IPS DF 6.9 (cell line): ENCODE results near the gene NAV3.

Experiments
- DNase-seq: peaks from one replicate; pipeline ENCODE4 v3.0.0-alpha.2; 2013; ENCODE audit warnings: low read depth, low spot score
- H3K27ac ChIP-seq: one replicate; pipeline ENCODE4 v1.5.1; 2013; ENCODE audit warnings: low read length, control low read depth
- H3K27me3 ChIP-seq: 2 replicates; pipeline ENCODE4 v1.6.1; 2013; ENCODE audit warnings: mild to moderate bottlenecking, low read length; ENCODE audit not compliant: control insufficient read depth, insufficient read depth
- H3K36me3 ChIP-seq: 2 replicates; pipeline ENCODE4 v1.6.1; 2013; ENCODE audit warnings: low read length; ENCODE audit not compliant: control insufficient read depth, insufficient read depth
- H3K4me1 ChIP-seq: 2 replicates; pipeline ENCODE4 v1.6.1; 2013; ENCODE audit warnings: low read length; ENCODE audit not compliant: control insufficient read depth, insufficient read depth
- H3K4me3 ChIP-seq: 2 replicates; pipeline ENCODE4 v1.5.1; 2013; ENCODE audit warnings: mild to moderate bottlenecking, low read length
- H3K9me3 ChIP-seq: 2 replicates; pipeline ENCODE4 v1.6.1; 2013; ENCODE audit warnings: low read length, inconsistent platforms; ENCODE audit not compliant: control insufficient read depth, insufficient read depth
- WGBS: extraction: QIAGEN DNeasy Blood & Tissue Kit; methylation state at CpG from one replicate; pipeline ENCODE4 v1.1.7; 2013; ENCODE audit warnings: mixed read lengths, missing lambda C conversion rate; ENCODE audit not compliant: insufficient read length, insufficient coverage; 5-methylcytosine and 5-hydroxymethylcytosine counted together

The NAV3 gene, protein sequence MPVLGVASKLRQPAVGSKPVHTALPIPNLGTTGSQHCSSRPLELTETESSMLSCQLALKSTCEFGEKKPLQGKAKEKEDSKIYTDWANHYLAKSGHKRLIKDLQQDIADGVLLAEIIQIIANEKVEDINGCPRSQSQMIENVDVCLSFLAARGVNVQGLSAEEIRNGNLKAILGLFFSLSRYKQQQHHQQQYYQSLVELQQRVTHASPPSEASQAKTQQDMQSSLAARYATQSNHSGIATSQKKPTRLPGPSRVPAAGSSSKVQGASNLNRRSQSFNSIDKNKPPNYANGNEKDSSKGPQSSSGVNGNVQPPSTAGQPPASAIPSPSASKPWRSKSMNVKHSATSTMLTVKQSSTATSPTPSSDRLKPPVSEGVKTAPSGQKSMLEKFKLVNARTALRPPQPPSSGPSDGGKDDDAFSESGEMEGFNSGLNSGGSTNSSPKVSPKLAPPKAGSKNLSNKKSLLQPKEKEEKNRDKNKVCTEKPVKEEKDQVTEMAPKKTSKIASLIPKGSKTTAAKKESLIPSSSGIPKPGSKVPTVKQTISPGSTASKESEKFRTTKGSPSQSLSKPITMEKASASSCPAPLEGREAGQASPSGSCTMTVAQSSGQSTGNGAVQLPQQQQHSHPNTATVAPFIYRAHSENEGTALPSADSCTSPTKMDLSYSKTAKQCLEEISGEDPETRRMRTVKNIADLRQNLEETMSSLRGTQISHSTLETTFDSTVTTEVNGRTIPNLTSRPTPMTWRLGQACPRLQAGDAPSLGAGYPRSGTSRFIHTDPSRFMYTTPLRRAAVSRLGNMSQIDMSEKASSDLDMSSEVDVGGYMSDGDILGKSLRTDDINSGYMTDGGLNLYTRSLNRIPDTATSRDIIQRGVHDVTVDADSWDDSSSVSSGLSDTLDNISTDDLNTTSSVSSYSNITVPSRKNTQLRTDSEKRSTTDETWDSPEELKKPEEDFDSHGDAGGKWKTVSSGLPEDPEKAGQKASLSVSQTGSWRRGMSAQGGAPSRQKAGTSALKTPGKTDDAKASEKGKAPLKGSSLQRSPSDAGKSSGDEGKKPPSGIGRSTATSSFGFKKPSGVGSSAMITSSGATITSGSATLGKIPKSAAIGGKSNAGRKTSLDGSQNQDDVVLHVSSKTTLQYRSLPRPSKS (N-terminal part only)

GRCh38 chr12:77830583-77831351 is at the start of gene NAV3:
Gene NAV3, plus strand, starts transcription at chr12:77830894. Its CDS starts 568 bp downstream, at chr12:77831462.
- H3K36me3 ChIP-seq = no peaks in the 10 kb centered on the region
- no peaks in the 10 kb centered on the region for H3K4me1 ChIP-seq
- no peaks in the 10 kb centered on the region for H3K27me3 ChIP-seq
- no CpG with 5 or more reads among the region's 3 CpGs for WGBS
- no peak within 1 kb of the TSS for H3K27ac ChIP-seq
- DNase-seq = no peak
- H3K9me3 ChIP-seq = no peaks in the 10 kb centered on the region
- no peak within 1 kb of the TSS for H3K4me3 ChIP-seq

DNA sequence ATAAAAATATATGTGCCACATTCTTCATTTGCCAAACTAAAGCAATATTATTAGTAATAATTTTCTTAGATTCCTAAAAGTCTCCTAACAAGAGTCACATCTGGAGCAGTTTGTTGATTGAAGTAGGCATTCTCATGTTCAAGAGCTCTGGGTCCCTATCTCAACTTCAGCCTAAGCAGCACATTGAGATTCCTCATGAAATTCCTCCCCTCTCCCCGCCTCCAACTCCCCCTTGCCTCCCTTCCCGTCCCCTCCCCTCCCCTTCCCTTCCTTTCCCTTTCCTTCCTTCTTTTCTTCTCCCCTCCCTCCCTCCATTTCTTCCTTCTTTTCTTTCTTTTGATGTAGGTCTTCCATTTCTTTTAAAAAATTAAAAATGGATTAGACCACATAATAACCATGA is 48.7 kb upstream of the NAV3 start:
- H3K27ac ChIP-seq = no peak overlapping the region
- no CpG with 5 or more reads among the region's 2 CpGs for WGBS
- no peaks in the 10 kb centered on the region; the same call in 1 of the 2 replicates for H3K4me1 ChIP-seq
- no peaks in the 10 kb centered on the region for H3K27me3 ChIP-seq
- H3K36me3 ChIP-seq = no peaks in the 10 kb centered on the region
- peak; percentile 37 for DNase-seq
- H3K9me3 ChIP-seq = no peaks in the 10 kb centered on the region
- no peak overlapping the region for H3K4me3 ChIP-seq

- Histone ChIP-seq H3K4me1 (no peaks in the 10 kb centered on the region; the same call in 1 of the 2 replicates), H3K4me3 (no peak overlapping the region), H3K27me3 (no peaks in the 10 kb centered on the region), H3K9me3 (no peaks in the 10 kb centered on the region), H3K27ac (no peak overlapping the region), H3K36me3 (no peaks in the 10 kb centered on the region)
- no peak for DNase-seq
- no CpG with 5 or more reads among the region's 1 CpG for WGBS
These were observed 47.9 kb upstream of the NAV3 start for GRCh38 chr12:77782766-77783165.

DNA sequence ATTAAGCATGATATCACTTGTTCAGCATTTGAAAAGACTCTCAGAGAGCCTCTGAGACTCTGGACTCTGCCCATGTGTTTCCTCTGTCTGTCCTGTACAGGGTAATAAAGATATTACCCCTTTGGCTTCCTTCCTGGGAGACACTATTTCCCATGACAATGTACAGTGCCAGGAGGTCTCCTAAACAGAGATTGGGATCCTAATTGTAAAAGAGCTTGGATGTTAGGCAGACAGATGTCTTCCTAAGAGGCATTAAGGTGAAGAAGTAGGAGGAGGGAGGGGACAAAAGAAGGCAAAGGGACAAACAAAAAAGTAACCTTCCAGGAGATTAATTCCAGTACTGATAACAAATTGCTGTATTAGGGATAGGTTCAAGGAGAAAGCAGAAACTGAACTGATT is 45.5 kb upstream of the NAV3 start:
- no peaks in the 10 kb centered on the region for H3K36me3 ChIP-seq
- no peak for DNase-seq
- H3K9me3 ChIP-seq = no peaks in the 10 kb centered on the region
- H3K4me1 ChIP-seq = peaks cover 1% of the 10 kb centered on the region; the same call in 1 of the 2 replicates
- no peak overlapping the region for H3K27ac ChIP-seq
- H3K4me3 ChIP-seq = no peak overlapping the region
- H3K27me3 ChIP-seq = no peaks in the 10 kb centered on the region

GRCh38 chr12:77786675-77787074 is 44.0 kb upstream of the NAV3 start:
- Histone ChIP-seq H3K4me1 (peaks cover 1% of the 10 kb centered on the region; the same call in 1 of the 2 replicates), H3K27ac (no peak overlapping the region), H3K36me3 (no peaks in the 10 kb centered on the region), H3K4me3 (no peak overlapping the region), H3K27me3 (no peaks in the 10 kb centered on the region), H3K9me3 (no peaks in the 10 kb centered on the region)
- no peak for DNase-seq
- WGBS = 100% methylated on average over 1 of the region's 5 CpGs

- WGBS = 100% methylated on average over 1 of the region's 7 CpGs
- H3K4me3 ChIP-seq = no peak overlapping the region
These were observed 42.2 kb upstream of the NAV3 start for GRCh38 chr12:77788231-77789168.

GRCh38 chr12:77795699-77796098 is 35.0 kb upstream of the NAV3 start:
- H3K9me3 ChIP-seq = no peaks in the 10 kb centered on the region
- no peak overlapping the region for H3K4me3 ChIP-seq
- no peaks in the 10 kb centered on the region for H3K36me3 ChIP-seq
- H3K27ac ChIP-seq = no peak overlapping the region
- no CpG with 5 or more reads among the region's 3 CpGs for WGBS
- no peaks in the 10 kb centered on the region for H3K27me3 ChIP-seq
- H3K4me1 ChIP-seq = no peaks in the 10 kb centered on the region
- DNase-seq = no peak

More at GRCh38 chr12:77788231-77789168, 42.2 kb upstream of the NAV3 start:
- Histone ChIP-seq H3K27ac (no peak overlapping the region), H3K36me3 (no peaks in the 10 kb centered on the region), H3K9me3 (no peaks in the 10 kb centered on the region), H3K27me3 (no peaks in the 10 kb centered on the region), H3K4me1 (peaks cover 1% of the 10 kb centered on the region; the same call in 1 of the 2 replicates)
- DNase-seq = no peak

GRCh38 chr12:77796775-77797174 is 33.9 kb upstream of the NAV3 start:
- H3K4me3 ChIP-seq = no peak overlapping the region
- H3K27me3 ChIP-seq = no peaks in the 10 kb centered on the region
- no CpG with 5 or more reads among the region's 1 CpG for WGBS
- DNase-seq = no peak
- H3K27ac ChIP-seq = no peak overlapping the region
- H3K4me1 ChIP-seq = no peaks in the 10 kb centered on the region
- no peaks in the 10 kb centered on the region for H3K9me3 ChIP-seq
- H3K36me3 ChIP-seq = no peaks in the 10 kb centered on the region

DNA sequence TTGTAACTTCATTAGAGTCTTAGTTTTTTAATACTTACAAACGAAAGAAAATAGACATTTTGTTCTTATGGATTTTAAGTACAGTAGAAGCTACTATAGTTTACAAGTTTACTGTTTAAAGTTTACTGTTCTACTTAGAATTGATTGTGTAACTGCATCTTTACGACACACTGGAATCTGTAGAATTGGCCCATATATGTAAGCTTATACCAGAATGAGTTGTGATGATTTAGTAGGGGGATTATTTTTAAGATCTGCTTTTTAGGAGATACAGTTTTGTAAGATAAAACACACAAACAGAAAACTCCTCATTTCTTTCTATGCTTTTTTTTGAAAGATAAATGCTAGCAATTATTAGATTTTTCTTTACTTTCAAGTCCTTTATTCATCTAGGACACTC is 30.2 kb upstream of the NAV3 start:
- H3K4me3 ChIP-seq = no peak overlapping the region
- WGBS = no CpG with 5 or more reads among the region's 2 CpGs

More for the DNA sequence above, 30.2 kb upstream of the NAV3 start:
- H3K27ac ChIP-seq = no peak overlapping the region
- H3K27me3 ChIP-seq = no peaks in the 10 kb centered on the region
- no peaks in the 10 kb centered on the region for H3K36me3 ChIP-seq
- H3K9me3 ChIP-seq = no peaks in the 10 kb centered on the region
- H3K4me1 ChIP-seq = no peaks in the 10 kb centered on the region
- no peak for DNase-seq
